Measurements from ENCODE around the gene HERC2.
"Not testable (repeated sequence)": the region's sequence is repeated elsewhere in the genome, so short reads cannot be mapped to it uniquely, and the experiment has no call there.

HERC2 gene

GRCh38 chr15:28322129-28322588, at the start of gene HERC2:
TSS of gene HERC2 (minus strand) at chr15:28322179. CDS start at chr15:28321433, 746 bp downstream.
- peak within 1 kb of the TSS; percentile 51 for H3K4me3 ChIP-seq (ENCODE audit: low read depth, low read length)

- not testable (repeated sequence) for H3K4me3 ChIP-seq (ENCODE audit: low read depth, low read length)
Measured at GRCh38 chr15:28365502-28365901, 43.5 kb upstream of the HERC2 start.

GRCh38 chr15:28357984-28358383, 36.0 kb upstream of the HERC2 start, which contains the start of gene GOLGA6L24:
TSS of gene GOLGA6L24 (minus strand) at chr15:28358084. CDS start at chr15:28358023, 61 bp downstream.
- not testable (repeated sequence) for H3K4me3 ChIP-seq (ENCODE audit: low read depth, low read length)

GRCh38 chr15:28321358-28322078, 461 bp downstream of the HERC2 start:
- H3K4me3 ChIP-seq (ENCODE audit: low read depth, low read length) = peak overlapping the region; percentile 51

GRCh38 chr15:28319725-28320124, 2.3 kb downstream of the HERC2 start:
- H3K4me3 ChIP-seq (ENCODE audit: low read depth, low read length) = not testable (repeated sequence)

GRCh38 chr15:28318828-28319227, 3.2 kb downstream of the HERC2 start:
- not testable (repeated sequence) for H3K4me3 ChIP-seq (ENCODE audit: low read depth, low read length)

- H3K4me3 ChIP-seq (ENCODE audit: low read depth, low read length) = not testable (repeated sequence)
Measured at GRCh38 chr15:28318122-28318521, 3.9 kb downstream of the HERC2 start.

- not testable (repeated sequence) for H3K4me3 ChIP-seq (ENCODE audit: low read depth, low read length)
Measured at GRCh38 chr15:28316958-28317357, 5.0 kb downstream of the HERC2 start.

GRCh38 chr15:28310454-28310853, 11.5 kb downstream of the HERC2 start:
- not testable (repeated sequence) for H3K4me3 ChIP-seq (ENCODE audit: low read depth, low read length)

- not testable (repeated sequence) for H3K4me3 ChIP-seq (ENCODE audit: low read depth, low read length)
Measured at GRCh38 chr15:28308718-28309117, 13.3 kb downstream of the HERC2 start.

- not testable (repeated sequence) for H3K4me3 ChIP-seq (ENCODE audit: low read depth, low read length)
Measured at GRCh38 chr15:28305700-28306099, 16.3 kb downstream of the HERC2 start.

- not testable (repeated sequence) for H3K4me3 ChIP-seq (ENCODE audit: low read depth, low read length)
Measured at GRCh38 chr15:28297434-28297833, 24.5 kb downstream of the HERC2 start.

- H3K4me3 ChIP-seq (ENCODE audit: low read depth, low read length) = not testable (repeated sequence)
Measured at GRCh38 chr15:28296814-28297213, 25.2 kb downstream of the HERC2 start.

- H3K4me3 ChIP-seq (ENCODE audit: low read depth, low read length) = not testable (repeated sequence)
Measured at GRCh38 chr15:28295009-28295563, 26.9 kb downstream of the HERC2 start.

GRCh38 chr15:28294560-28294959, 27.4 kb downstream of the HERC2 start:
- not testable (repeated sequence) for H3K4me3 ChIP-seq (ENCODE audit: low read depth, low read length)

- H3K4me3 ChIP-seq (ENCODE audit: low read depth, low read length) = no peak overlapping the region
- no peak for TF ChIP-seq CTCF (IDR thresholded peaks at IDR 0.05; ENCODE audit: low read depth, low read length)
Measured at GRCh38 chr15:28289694-28290463, 32.1 kb downstream of the HERC2 start.

GRCh38 chr15:28288830-28289693, 32.9 kb downstream of the HERC2 start:
- H3K4me3 ChIP-seq (ENCODE audit: low read depth, low read length) = not testable (repeated sequence)

GRCh38 chr15:28286659-28287058, 35.3 kb downstream of the HERC2 start:
- not testable (repeated sequence) for H3K4me3 ChIP-seq (ENCODE audit: low read depth, low read length)

All from WI38 (cell line).